Endodermal cell (in vitro differentiated cells): Measurements from ENCODE around the gene VSIG1. TPM values are rescaled to one million over a fixed set of nuclear protein-coding genes. Genes with fewer than 3 reads are reported as not detected.

Source experiments
- DNase-seq: peaks from one replicate; pipeline ENCODE4 v3.0.0-alpha.2; 2017
- H3K27ac ChIP-seq: 2 replicates; pipeline ENCODE4 v1.5.1; 2013; ENCODE audit warnings: mild to moderate bottlenecking, low read depth, low read length, moderate library complexity
- H3K27me3 ChIP-seq: 2 replicates; pipeline ENCODE4 v1.6.1; 2013; ENCODE audit warnings: mild to moderate bottlenecking, low read length, moderate library complexity; ENCODE audit not compliant: insufficient read depth, control insufficient read depth, poor library complexity, severe bottlenecking
- H3K36me3 ChIP-seq: 2 replicates; pipeline ENCODE4 v1.7.0; 2013; ENCODE audit warnings: mild to moderate bottlenecking, low read length, moderate library complexity; ENCODE audit not compliant: control insufficient read depth, insufficient read depth
- H3K4me1 ChIP-seq: one replicate; pipeline ENCODE4 v1.7.0; 2013; ENCODE audit warnings: low read length; ENCODE audit not compliant: control insufficient read depth, insufficient read depth
- H3K4me3 ChIP-seq: 2 replicates; pipeline ENCODE4 v1.5.1; 2013; ENCODE audit warnings: mild to moderate bottlenecking, low read length, moderate library complexity
- H3K9ac ChIP-seq: 2 replicates; pipeline ENCODE4 v1.6.1; 2013; ENCODE audit warnings: mild to moderate bottlenecking, low read length, moderate library complexity; ENCODE audit not compliant: poor library complexity, severe bottlenecking; ENCODE audit errors: extremely low read depth
- H3K9me3 ChIP-seq: 2 replicates; pipeline ENCODE4 v1.6.1; 2013; ENCODE audit warnings: mild to moderate bottlenecking, low read length, moderate library complexity; ENCODE audit not compliant: control insufficient read depth
- H3K27ac Mint-ChIP-seq: 2 replicates; pipeline ENCODE4 v1.8.0; 2020; ENCODE audit warnings: mixed read lengths
- H3K27me3 Mint-ChIP-seq: 2 replicates; pipeline ENCODE4 v1.8.0; 2021; ENCODE audit warnings: mild to moderate bottlenecking, mixed read lengths; ENCODE audit not compliant: insufficient read depth
- H3K36me3 Mint-ChIP-seq: 2 replicates; pipeline ENCODE4 v1.8.0; 2020; ENCODE audit warnings: low read depth, mixed read lengths
- H3K4me1 Mint-ChIP-seq: 2 replicates; pipeline ENCODE4 v1.8.0; 2020; ENCODE audit warnings: mixed read lengths
- H3K4me3 Mint-ChIP-seq: 2 replicates; pipeline ENCODE4 v1.8.0; 2020; ENCODE audit warnings: mild to moderate bottlenecking, moderate library complexity, mixed read lengths
- H3K9me3 Mint-ChIP-seq: 2 replicates; pipeline ENCODE4 v1.8.0; 2020; ENCODE audit warnings: mild to moderate bottlenecking, mixed read lengths
- WGBS, 2 experiments: methylation state at CpG; one replicate each; pipeline versions ENCODE4 v1.1.5 to v1.1.7; 2013; ENCODE audit warnings: missing lambda C conversion rate in 2 of 2, mixed read lengths in 1 of 2; ENCODE audit not compliant: insufficient coverage in 1 of 2, insufficient read length in 1 of 2; 5-methylcytosine and 5-hydroxymethylcytosine counted together
- total RNA-seq, 2 donors: library from RNA; stranded (reverse); fragmentation: NEBNext Ultra II Directional in 1 of 2; extraction: Animal tissue kit (Norgen Biotek cat#: 25700) in 1 of 2; gene quantifications; 2 replicates in 1 of 2; 3 replicates in 1 of 2; pipeline ENCODE4 v1.2.1, GENCODE V29; 2021
- TF ChIP-seq, protein P1 (sequence below): fragments of 200-600 bp; sonication (generic); conservative IDR thresholded peaks from 2 replicates; pipeline ENCODE4 v1.5.0; 2021; ENCODE audit warnings: antibody characterized with exemption, mild to moderate bottlenecking

Gene VSIG1
- total RNA-seq, 2 donors from 2014 or later = 0.38 to 1.0 TPM

DNA sequence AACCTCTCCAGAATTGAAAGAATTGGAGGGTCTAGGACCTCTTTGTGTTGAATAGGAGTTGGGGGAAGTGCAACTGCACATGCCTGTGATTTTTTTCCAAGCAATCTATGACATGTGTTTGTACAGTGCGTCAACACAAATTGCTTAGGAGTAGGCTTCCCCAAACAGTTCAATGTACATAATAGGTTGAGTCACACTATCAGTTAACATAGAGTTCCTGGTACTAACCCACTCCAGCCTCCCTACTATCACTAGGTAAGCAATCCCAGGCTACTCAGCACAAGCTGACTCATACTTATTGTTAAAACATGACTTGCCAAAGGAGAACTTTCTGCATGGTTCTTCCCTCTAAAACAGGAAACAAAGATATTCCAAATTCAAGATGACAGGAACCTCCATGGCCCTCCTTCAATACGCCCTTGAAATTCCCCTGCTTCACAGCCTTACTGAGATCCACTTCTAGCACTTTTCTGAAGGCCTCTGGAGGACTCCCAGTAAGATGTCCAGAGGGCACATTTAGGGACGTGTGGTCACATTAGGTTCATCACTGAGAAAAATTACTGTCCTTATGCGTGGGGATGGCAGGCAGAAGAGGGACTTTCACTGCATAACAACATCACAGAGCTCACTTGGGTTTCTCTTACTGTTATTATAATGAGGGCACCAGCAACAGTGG lies 8.4 kb upstream of the VSIG1 start:
- H3K27me3 Mint-ChIP-seq = no peaks in the 10 kb centered on the region
- H3K27ac Mint-ChIP-seq = no peak overlapping the region
- no peaks in the 10 kb centered on the region for H3K9me3 Mint-ChIP-seq
- Histone ChIP-seq H3K27me3 (no peaks in the 10 kb centered on the region), H3K9me3 (no peaks in the 10 kb centered on the region), H3K36me3 (no peaks in the 10 kb centered on the region), H3K9ac (no peak overlapping the region), H3K4me1 (no peaks in the 10 kb centered on the region), H3K4me3 (no peak overlapping the region), H3K27ac (no peak overlapping the region)
- WGBS, 2 experiments = 80 to 86% methylated on average over 1 to 4 of the region's 4 CpGs
- H3K4me3 Mint-ChIP-seq = no peak overlapping the region
- TF ChIP-seq, protein P1, sequence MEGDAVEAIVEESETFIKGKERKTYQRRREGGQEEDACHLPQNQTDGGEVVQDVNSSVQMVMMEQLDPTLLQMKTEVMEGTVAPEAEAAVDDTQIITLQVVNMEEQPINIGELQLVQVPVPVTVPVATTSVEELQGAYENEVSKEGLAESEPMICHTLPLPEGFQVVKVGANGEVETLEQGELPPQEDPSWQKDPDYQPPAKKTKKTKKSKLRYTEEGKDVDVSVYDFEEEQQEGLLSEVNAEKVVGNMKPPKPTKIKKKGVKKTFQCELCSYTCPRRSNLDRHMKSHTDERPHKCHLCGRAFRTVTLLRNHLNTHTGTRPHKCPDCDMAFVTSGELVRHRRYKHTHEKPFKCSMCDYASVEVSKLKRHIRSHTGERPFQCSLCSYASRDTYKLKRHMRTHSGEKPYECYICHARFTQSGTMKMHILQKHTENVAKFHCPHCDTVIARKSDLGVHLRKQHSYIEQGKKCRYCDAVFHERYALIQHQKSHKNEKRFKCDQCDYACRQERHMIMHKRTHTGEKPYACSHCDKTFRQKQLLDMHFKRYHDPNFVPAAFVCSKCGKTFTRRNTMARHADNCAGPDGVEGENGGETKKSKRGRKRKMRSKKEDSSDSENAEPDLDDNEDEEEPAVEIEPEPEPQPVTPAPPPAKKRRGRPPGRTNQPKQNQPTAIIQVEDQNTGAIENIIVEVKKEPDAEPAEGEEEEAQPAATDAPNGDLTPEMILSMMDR = no peak
- H3K4me1 Mint-ChIP-seq = peaks cover 7% of the 10 kb centered on the region
- no peak for DNase-seq
- H3K36me3 Mint-ChIP-seq = no peaks in the 10 kb centered on the region

DNA sequence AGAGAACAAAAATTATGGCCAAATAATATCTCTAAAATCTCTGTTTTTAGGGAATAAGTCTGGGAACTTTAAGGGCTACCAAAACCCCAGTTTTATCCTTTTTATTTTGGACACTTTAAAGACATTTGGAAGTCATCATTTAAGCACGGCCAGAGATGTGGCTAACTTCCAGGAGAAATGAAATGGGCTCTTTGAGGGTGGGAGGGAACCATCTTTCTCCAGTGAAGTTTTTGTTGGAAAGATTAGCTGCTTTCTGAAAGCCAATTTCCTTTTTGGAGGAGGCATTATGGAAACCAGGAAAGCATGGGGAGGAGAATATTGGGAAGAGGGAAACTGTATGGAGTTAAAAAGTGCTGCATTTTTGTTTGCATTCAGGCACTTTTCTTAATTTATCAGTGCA lies 4.8 kb downstream of the VSIG1 start:
- H3K27ac ChIP-seq = no peak overlapping the region
- H3K9ac ChIP-seq = no peak overlapping the region
- H3K9me3 ChIP-seq = no peaks in the 10 kb centered on the region
- no peaks in the 10 kb centered on the region for H3K27me3 Mint-ChIP-seq
- H3K36me3 ChIP-seq = no peaks in the 10 kb centered on the region
- H3K4me1 ChIP-seq = no peaks in the 10 kb centered on the region
- no peaks in the 10 kb centered on the region for H3K27me3 ChIP-seq
- no peak for DNase-seq
- H3K4me1 Mint-ChIP-seq = no peaks in the 10 kb centered on the region
- TF ChIP-seq, protein P1 = no peak
- H3K27ac Mint-ChIP-seq = no peak overlapping the region
- H3K36me3 Mint-ChIP-seq = no peaks in the 10 kb centered on the region
- 88% methylated on average over 1 of the region's 1 CpG; no CpG with 5 or more reads in 1 of the 2 experiments for WGBS, 2 experiments
- no peak overlapping the region for H3K4me3 ChIP-seq
- H3K9me3 Mint-ChIP-seq = no peaks in the 10 kb centered on the region
- no peak overlapping the region for H3K4me3 Mint-ChIP-seq

GRCh38 chrX:108053218-108053617 lies 8.4 kb downstream of the VSIG1 start:
- Mint-ChIP-seq H3K4me1 (no peaks in the 10 kb centered on the region), H3K4me3 (no peak overlapping the region), H3K27ac (no peak overlapping the region), H3K36me3 (no peaks in the 10 kb centered on the region), H3K27me3 (peaks cover 4% of the 10 kb centered on the region), H3K9me3 (no peaks in the 10 kb centered on the region)
- H3K4me3 ChIP-seq = no peak overlapping the region
- H3K36me3 ChIP-seq = no peaks in the 10 kb centered on the region
- no peak for DNase-seq
- no peak overlapping the region for H3K9ac ChIP-seq
- no peak overlapping the region for H3K27ac ChIP-seq
- no peaks in the 10 kb centered on the region for H3K27me3 ChIP-seq
- TF ChIP-seq, protein P1 = no peak
- no peaks in the 10 kb centered on the region for H3K4me1 ChIP-seq
- no peaks in the 10 kb centered on the region for H3K9me3 ChIP-seq
